Transverse colon (tissue), 4 donors: ENCODE data around the gene AWAT2. TPM values are rescaled to one million over a fixed set of nuclear protein-coding genes. Genes with fewer than 3 reads are reported as not detected.

Source experiments
- DNase-seq: peaks from one replicate; pipeline ENCODE4 v3.0.0-alpha.2; 2019
- H3K27ac ChIP-seq, 4 donors: fragments of 200-600 bp; sonication (generic); 2 replicates each; pipeline ENCODE4 v1.5.1; 2016 to 2018; ENCODE audit warnings: inconsistent platforms in 4 of 4
- H3K27me3 ChIP-seq: fragments of 200-600 bp; sonication (generic); 2 replicates; pipeline ENCODE4 v1.5.1; 2017; ENCODE audit warnings: inconsistent platforms
- H3K36me3 ChIP-seq, 4 donors: fragments of 200-600 bp; sonication (generic); 2 replicates each; pipeline ENCODE4 v1.5.1; 2017 to 2019; ENCODE audit warnings: inconsistent platforms in 4 of 4
- H3K4me1 ChIP-seq, 4 donors: fragments of 200-600 bp; sonication (generic); 2 replicates each; pipeline ENCODE4 v1.5.1; 2017 to 2020; ENCODE audit warnings: inconsistent platforms in 4 of 4
- H3K4me3 ChIP-seq, 4 donors: fragments of 200-600 bp; sonication (generic); 1 replicate in 1 of 4; 2 replicates in 3 of 4; pipeline versions ENCODE4 v1.5.1 to v1.6.1; 2017 to 2019; ENCODE audit warnings: inconsistent platforms in 4 of 4
- H3K9me3 ChIP-seq, 2 donors: fragments of 200-600 bp; sonication (generic); 2 replicates each; pipeline ENCODE4 v1.5.1; 2017 to 2019; ENCODE audit warnings: inconsistent platforms in 2 of 2
- EP300 ChIP-seq: sonication (generic); formaldehyde crosslinking; IDR thresholded peaks from one replicate; pipeline ENCODE4 v1.6.1; 2017; ENCODE audit warnings: antibody characterized with exemption, low read depth
- POLR2A ChIP-seq: fragments of 450-650 bp; IDR thresholded peaks from one replicate; pipeline ENCODE4 v1.6.1; 2016; ENCODE audit warnings: antibody characterized with exemption, mild to moderate bottlenecking, moderate library complexity
- POLR2AphosphoS5 ChIP-seq, 3 donors: sonication (generic); formaldehyde crosslinking; IDR thresholded peaks; one replicate each; pipeline ENCODE4 v1.6.1; 2016; ENCODE audit warnings: antibody characterized with exemption in 3 of 3
- WGBS, 2 donors: methylation state at CpG; one replicate each; pipeline ENCODE4 v1.1.5; 2018; ENCODE audit warnings: low coverage in 1 of 2; 5-methylcytosine and 5-hydroxymethylcytosine counted together
- in situ Hi-C, 4 donors: fragments of 200-750 bp; cut with MboI; loops; one replicate each; pipeline versions ENCODE4 v1.15.0 to v1.15.1; 2017; ENCODE audit warnings: low sequenced_read_pairs in 3 of 4, low pct_ligation_motif_present in 1 of 4, low pct_unique_long_range_greater_than_20kb in 1 of 4
- intact Hi-C: fragments of 100-400 bp; cut with DNase I; formaldehyde crosslinking; loops from one replicate; pipeline ENCODE4 v1.15.1; 2023; ENCODE audit warnings: low total_unique reads
- total RNA-seq, 4 donors: library from RNA; depleted of rRNA; stranded (reverse); fragments of >200 nt; gene quantifications; one replicate each; pipeline ENCODE4 v1.1.0, GENCODE V29; 2016
- TF ChIP-seq, protein P1 (sequence below), 5 experiments: fragments of 200-600 bp in 3 of 5; fragments of 450-650 bp in 2 of 5; sonication (generic) in 3 of 5; IDR thresholded peaks; 1 replicate in 2 of 5; 2 replicates in 3 of 5; pipeline ENCODE4 v1.5.1; 2016 to 2017; ENCODE audit warnings: antibody characterized with exemption in 5 of 5, inconsistent platforms in 3 of 5, mild to moderate bottlenecking in 2 of 5, moderate library complexity in 1 of 5

AWAT2 gene
- total RNA-seq, 4 donors from 2014 or later: not detected

DNA sequence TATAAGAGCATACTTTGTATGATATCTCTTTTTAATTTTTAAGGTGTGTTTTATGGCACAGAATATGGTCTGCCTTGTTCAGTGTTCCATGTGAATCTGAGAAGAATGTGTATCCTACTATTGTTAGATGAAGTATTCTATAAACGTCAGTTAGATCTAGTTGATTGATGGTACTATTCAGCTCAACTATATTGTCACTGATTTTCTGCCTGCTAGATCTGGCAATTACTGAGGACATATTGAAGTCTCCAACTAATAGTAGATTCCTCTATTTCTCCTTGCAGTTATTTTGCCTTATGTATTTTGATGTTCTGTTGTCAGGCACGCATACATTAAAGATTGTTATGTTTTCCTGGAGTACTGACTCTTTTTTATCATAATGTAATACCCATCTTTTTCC lies 39.8 kb downstream of the AWAT2 start:
- TF ChIP-seq EP300 (no peak), POLR2AphosphoS5 (IDR thresholded peaks at IDR 0.05) (no peak), POLR2A (no peak)
- TF ChIP-seq, protein P1, sequence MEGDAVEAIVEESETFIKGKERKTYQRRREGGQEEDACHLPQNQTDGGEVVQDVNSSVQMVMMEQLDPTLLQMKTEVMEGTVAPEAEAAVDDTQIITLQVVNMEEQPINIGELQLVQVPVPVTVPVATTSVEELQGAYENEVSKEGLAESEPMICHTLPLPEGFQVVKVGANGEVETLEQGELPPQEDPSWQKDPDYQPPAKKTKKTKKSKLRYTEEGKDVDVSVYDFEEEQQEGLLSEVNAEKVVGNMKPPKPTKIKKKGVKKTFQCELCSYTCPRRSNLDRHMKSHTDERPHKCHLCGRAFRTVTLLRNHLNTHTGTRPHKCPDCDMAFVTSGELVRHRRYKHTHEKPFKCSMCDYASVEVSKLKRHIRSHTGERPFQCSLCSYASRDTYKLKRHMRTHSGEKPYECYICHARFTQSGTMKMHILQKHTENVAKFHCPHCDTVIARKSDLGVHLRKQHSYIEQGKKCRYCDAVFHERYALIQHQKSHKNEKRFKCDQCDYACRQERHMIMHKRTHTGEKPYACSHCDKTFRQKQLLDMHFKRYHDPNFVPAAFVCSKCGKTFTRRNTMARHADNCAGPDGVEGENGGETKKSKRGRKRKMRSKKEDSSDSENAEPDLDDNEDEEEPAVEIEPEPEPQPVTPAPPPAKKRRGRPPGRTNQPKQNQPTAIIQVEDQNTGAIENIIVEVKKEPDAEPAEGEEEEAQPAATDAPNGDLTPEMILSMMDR (IDR thresholded peaks at IDR 0.05): no peak
- no peak for DNase-seq
- intact Hi-C loops: no loop called here
- H3K36me3 ChIP-seq: no peaks in the 10 kb centered on the region
- no peak overlapping the region for H3K27ac ChIP-seq
- H3K4me3 ChIP-seq: no peak overlapping the region
- H3K27me3 ChIP-seq: no peaks in the 10 kb centered on the region
- no peaks in the 10 kb centered on the region for H3K9me3 ChIP-seq
- WGBS, 2 donors: 67 to 70% methylated on average over 1 to 2 of the region's 2 CpGs
- in situ Hi-C loops: no loop called here
- H3K4me1 ChIP-seq: no peaks in the 10 kb centered on the region

DNA sequence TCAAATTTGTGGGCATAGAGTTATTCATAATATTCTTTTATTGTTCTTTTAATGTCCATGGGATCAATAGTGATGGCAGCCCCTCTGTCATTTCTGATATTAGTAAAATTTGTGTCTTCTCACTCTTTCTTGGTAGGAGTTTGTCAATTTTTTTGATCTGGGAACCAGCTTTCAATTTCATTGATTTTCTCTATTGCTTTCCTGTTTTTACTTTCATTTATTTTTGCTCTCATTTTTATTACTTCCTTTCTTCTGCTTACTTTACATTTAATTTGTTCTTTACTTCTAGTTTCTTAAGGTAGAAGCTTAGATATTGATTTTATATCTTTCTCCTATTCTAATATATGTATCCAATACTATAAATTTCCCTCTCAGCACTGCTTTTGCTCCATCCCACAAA lies 40.7 kb downstream of the AWAT2 start:
- Histone ChIP-seq H3K27ac (no peak overlapping the region), H3K27me3 (no peaks in the 10 kb centered on the region), H3K36me3 (no peaks in the 10 kb centered on the region), H3K4me3 (no peak overlapping the region), H3K4me1 (no peaks in the 10 kb centered on the region), H3K9me3 (no peaks in the 10 kb centered on the region)
- intact Hi-C loops (no loop called here), in situ Hi-C loops (no loop called here)
- TF ChIP-seq POLR2AphosphoS5 (IDR thresholded peaks at IDR 0.05) (no peak), EP300 (no peak), POLR2A (no peak)
- TF ChIP-seq, protein P1 (IDR thresholded peaks at IDR 0.05): no peak
- no peak for DNase-seq

DNA sequence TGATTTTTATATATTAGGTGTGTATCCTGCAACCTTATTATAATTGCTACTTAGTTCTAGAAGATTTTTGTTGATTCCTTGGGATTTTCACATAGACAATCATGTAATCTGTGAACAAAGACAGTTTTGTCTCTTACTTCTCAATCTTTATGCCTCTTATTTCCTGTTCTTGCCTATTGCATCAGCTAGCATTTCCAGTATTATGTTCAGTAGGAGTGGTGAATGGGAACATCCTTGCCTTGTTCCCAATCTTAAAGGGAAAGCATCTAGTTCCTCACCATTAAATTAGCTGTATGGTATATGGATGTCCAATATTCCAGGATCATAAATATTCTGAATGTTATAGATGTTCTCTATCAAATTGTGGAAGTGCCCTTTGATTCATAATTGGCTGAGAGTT lies 41.8 kb downstream of the AWAT2 start:
- TF ChIP-seq POLR2A (no peak), EP300 (no peak), POLR2AphosphoS5 (IDR thresholded peaks at IDR 0.05) (no peak)
- TF ChIP-seq, protein P1 (IDR thresholded peaks at IDR 0.05): no peak
- Histone ChIP-seq H3K36me3 (no peaks in the 10 kb centered on the region), H3K4me3 (no peak overlapping the region), H3K27ac (no peak overlapping the region), H3K9me3 (no peaks in the 10 kb centered on the region), H3K27me3 (no peaks in the 10 kb centered on the region), H3K4me1 (no peaks in the 10 kb centered on the region)
- in situ Hi-C loops (no loop called here), intact Hi-C loops (no loop called here)
- no peak for DNase-seq

DNA sequence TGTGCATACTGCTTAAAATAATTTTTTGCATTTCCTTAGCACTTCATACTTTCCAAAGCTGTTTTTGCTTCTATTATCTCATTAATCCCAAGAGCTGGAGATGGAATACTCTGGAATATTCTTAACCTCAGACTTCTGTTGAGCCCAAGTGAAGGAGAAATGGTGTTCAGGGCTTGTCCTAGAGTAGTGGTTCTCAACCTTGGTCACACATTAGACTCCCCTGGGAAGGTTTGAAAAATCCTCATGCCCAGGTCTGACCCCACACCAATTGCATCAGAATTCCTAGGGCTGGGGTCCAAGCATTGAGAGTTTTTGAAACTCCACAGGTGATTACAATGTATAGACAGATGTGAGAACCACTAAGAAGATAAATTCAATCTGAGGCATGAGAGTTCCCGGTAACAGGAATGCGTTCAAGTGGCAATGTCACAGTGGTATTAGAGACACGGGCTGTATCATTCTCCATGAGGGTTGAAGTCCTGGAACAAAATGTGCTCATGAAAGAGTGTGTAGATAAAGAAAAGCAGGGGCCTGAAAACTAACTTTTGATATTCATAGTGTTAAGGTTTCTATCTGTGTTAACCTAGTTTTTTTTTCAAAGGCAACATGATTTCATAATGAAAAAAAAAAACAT lies 47.9 kb downstream of the AWAT2 start:
- Histone ChIP-seq H3K27ac (no peak overlapping the region), H3K4me1 (no peaks in the 10 kb centered on the region), H3K4me3 (no peak overlapping the region), H3K9me3 (no peaks in the 10 kb centered on the region), H3K27me3 (no peaks in the 10 kb centered on the region), H3K36me3 (no peaks in the 10 kb centered on the region)
- DNase-seq: no peak
- intact Hi-C loops (no loop called here), in situ Hi-C loops (no loop called here)
- 84% methylated on average over 3 of the region's 3 CpGs; no CpG with 5 or more reads in 1 of the 2 donors for WGBS, 2 donors
- TF ChIP-seq EP300 (no peak), POLR2AphosphoS5 (IDR thresholded peaks at IDR 0.05) (no peak), POLR2A (no peak)
- TF ChIP-seq, protein P1 (IDR thresholded peaks at IDR 0.05): no peak
